Osteoblast (primary cell): ENCODE measurements around the gene NDUFA13. TPM values are rescaled to one million over a fixed set of nuclear protein-coding genes. Genes with fewer than 3 reads are reported as not detected.
A peak's percentile ranks its signal among the peaks of the same experiment; 100 is the strongest.

Experiments
- DNase-seq: peaks from one replicate; pipeline ENCODE4 v3.0.0; 2011; ENCODE audit warnings: low spot score, mixed read lengths; ENCODE audit not compliant: insufficient read length; ENCODE audit errors: missing footprints
- H2AFZ ChIP-seq: 2 replicates; pipeline ENCODE4 v1.6.0; 2011; ENCODE audit warnings: mild to moderate bottlenecking, low read length
- H3K27ac ChIP-seq: 2 replicates; pipeline ENCODE4 v1.5.1; 2011; ENCODE audit warnings: mild to moderate bottlenecking, low read depth, low read length, moderate library complexity
- H3K27me3 ChIP-seq: 2 replicates; pipeline ENCODE4 v1.6.0; 2012; ENCODE audit warnings: mild to moderate bottlenecking, control low read depth, inconsistent platforms, low read length, moderate library complexity; ENCODE audit not compliant: insufficient read depth
- H3K36me3 ChIP-seq: 2 replicates; pipeline ENCODE4 v1.5.1; 2011; ENCODE audit warnings: mild to moderate bottlenecking, low read length, control low read depth, moderate library complexity; ENCODE audit not compliant: insufficient read depth
- H3K4me1 ChIP-seq: 2 replicates; pipeline ENCODE4 v1.5.1; 2011; ENCODE audit warnings: mild to moderate bottlenecking, low read length, control low read depth, moderate library complexity; ENCODE audit not compliant: insufficient read depth
- H3K4me2 ChIP-seq: 2 replicates; pipeline ENCODE4 v1.6.0; 2011; ENCODE audit warnings: mild to moderate bottlenecking, low read length; ENCODE audit not compliant: insufficient read depth
- H3K4me3 ChIP-seq: fragments of 200-600 bp; sonication (generic); 3 replicates; pipeline ENCODE4 v1.5.1; 2012; ENCODE audit warnings: mild to moderate bottlenecking, low read length, inconsistent platforms; ENCODE audit not compliant: insufficient read depth
- H3K79me2 ChIP-seq: 2 replicates; pipeline ENCODE4 v1.6.0; 2012; ENCODE audit warnings: mild to moderate bottlenecking, low read length, control low read depth, inconsistent platforms; ENCODE audit not compliant: insufficient read depth
- H3K9me3 ChIP-seq: 2 replicates; pipeline ENCODE4 v1.5.1; 2011; ENCODE audit warnings: low read depth, low read length, control low read depth
- H4K20me1 ChIP-seq: 2 replicates; pipeline ENCODE4 v1.6.0; 2012; ENCODE audit warnings: mild to moderate bottlenecking, low read length, control low read depth; ENCODE audit not compliant: insufficient read depth
- CTCF ChIP-seq: IDR thresholded peaks from 2 replicates; pipeline ENCODE4 v1.5.1; 2011; ENCODE audit warnings: mild to moderate bottlenecking, low read depth, low read length, moderate library complexity; ENCODE audit errors: extremely low read depth
- total RNA-seq: library from RNA; depleted of rRNA; stranded (reverse); fragments of >200 nt; gene quantifications from 2 replicates; pipeline ENCODE4 v1.2.3, GENCODE V29; 2012

NDUFA13 gene
- total RNA-seq, 1 donor, result 160 TPM

GRCh38 chr19:19480688-19481087, 35.3 kb upstream of the NDUFA13 start:
- no peak overlapping the region for H3K4me3 ChIP-seq
- H3K27me3 ChIP-seq, result no peaks in the 10 kb centered on the region
- peak; percentile 73 for DNase-seq
- no peaks in the 10 kb centered on the region for H3K36me3 ChIP-seq
- H3K4me2 ChIP-seq, result no peak overlapping the region
- H3K79me2 ChIP-seq, result peaks cover 93% of the 10 kb centered on the region
- H2AFZ ChIP-seq, result no peak overlapping the region
- H3K4me1 ChIP-seq, result peaks cover 10% of the 10 kb centered on the region
- H3K9me3 ChIP-seq, result no peaks in the 10 kb centered on the region
- peak overlapping the region; percentile 8 for H3K27ac ChIP-seq
- TF ChIP-seq CTCF, result no peak
- peaks cover 17% of the 10 kb centered on the region for H4K20me1 ChIP-seq

DNA sequence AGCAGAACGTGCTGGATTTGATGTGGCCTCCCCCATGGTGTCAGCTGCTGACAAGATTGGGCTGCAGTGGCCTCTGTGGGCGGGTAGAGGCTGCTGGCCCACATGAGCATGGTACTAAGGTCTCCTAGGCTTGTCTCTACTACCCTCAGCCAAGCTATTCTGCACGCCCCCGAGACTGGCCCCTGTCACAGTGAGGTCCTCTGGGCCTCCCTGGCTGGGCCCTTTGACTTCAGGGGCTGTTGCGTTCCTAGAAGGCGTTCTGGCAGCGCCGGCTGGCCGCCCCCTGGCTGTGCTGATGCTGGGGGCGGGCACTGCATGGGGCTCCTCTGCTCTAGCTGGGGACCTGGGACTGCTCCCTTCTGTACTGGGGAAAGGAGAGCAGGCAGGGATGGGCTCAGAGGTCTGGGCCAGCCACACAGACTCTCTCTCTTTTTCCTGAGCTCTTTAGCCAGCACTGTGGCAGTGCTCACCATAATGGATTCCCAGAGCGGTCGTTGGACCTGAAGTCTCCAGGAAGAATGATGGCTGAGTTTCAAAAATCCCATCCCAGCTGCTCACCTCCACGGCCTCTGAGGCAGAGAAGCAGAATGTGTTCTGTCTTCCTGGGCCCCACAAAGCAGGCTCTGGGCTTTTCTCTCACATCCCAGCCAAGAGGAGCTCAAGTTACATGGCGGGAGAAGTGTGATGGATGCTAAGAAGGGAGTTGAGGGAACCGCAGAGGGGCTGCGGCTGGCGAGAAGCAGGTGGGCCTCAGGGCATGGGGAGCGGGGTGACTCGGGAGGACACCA, 33.0 kb upstream of the NDUFA13 start:
- no peaks in the 10 kb centered on the region for H3K9me3 ChIP-seq
- no peaks in the 10 kb centered on the region for H3K27me3 ChIP-seq
- peaks cover 12% of the 10 kb centered on the region for H3K4me1 ChIP-seq
- H3K79me2 ChIP-seq, result peaks cover 91% of the 10 kb centered on the region
- no peak overlapping the region for H3K4me3 ChIP-seq
- H3K4me2 ChIP-seq, result no peak overlapping the region
- DNase-seq, result peak; percentile 64
- no peak overlapping the region for H2AFZ ChIP-seq
- H3K36me3 ChIP-seq, result no peaks in the 10 kb centered on the region
- H4K20me1 ChIP-seq, result peaks cover 11% of the 10 kb centered on the region
- no peak overlapping the region for H3K27ac ChIP-seq
- no peak for TF ChIP-seq CTCF

GRCh38 chr19:19485161-19485997, 30.6 kb upstream of the NDUFA13 start:
- Histone ChIP-seq H3K4me2 (no peak overlapping the region), H3K9me3 (no peaks in the 10 kb centered on the region), H4K20me1 (peaks cover 11% of the 10 kb centered on the region), H3K27ac (peak overlapping the region; percentile 71), H3K36me3 (no peaks in the 10 kb centered on the region), H2AFZ (no peak overlapping the region), H3K4me1 (peaks cover 35% of the 10 kb centered on the region), H3K4me3 (no peak overlapping the region), H3K79me2 (peaks cover 84% of the 10 kb centered on the region), H3K27me3 (no peaks in the 10 kb centered on the region)
- TF ChIP-seq CTCF, result no peak
- DNase-seq, result peak; percentile 90

DNA sequence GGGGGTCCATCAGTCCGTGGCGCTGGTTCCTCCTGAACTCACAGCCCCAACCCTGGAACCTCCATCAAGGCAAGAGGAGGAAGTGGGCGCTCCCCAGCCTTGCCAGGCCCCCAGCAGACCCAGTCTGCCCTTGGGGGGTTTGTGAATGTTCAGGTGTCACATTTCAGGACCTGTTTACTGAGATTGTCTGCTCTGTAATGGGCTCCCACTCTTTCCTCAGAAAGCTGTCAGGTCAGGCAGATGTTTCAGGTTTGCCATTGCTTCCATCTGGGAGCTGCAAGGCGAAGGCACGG, 30.1 kb upstream of the NDUFA13 start:
- H3K4me3 ChIP-seq, result no peak overlapping the region
- peaks cover 84% of the 10 kb centered on the region for H3K79me2 ChIP-seq
- peaks cover 10% of the 10 kb centered on the region for H4K20me1 ChIP-seq
- peak overlapping the region; percentile 71 for H3K27ac ChIP-seq
- H2AFZ ChIP-seq, result no peak overlapping the region
- peaks cover 36% of the 10 kb centered on the region for H3K4me1 ChIP-seq
- no peak for DNase-seq
- no peak overlapping the region for H3K4me2 ChIP-seq
- peaks cover 2% of the 10 kb centered on the region for H3K36me3 ChIP-seq
- no peaks in the 10 kb centered on the region for H3K9me3 ChIP-seq
- TF ChIP-seq CTCF, result no peak
- no peaks in the 10 kb centered on the region for H3K27me3 ChIP-seq
